ENCODE results near the gene CAPN5. TPM values are rescaled to one million over a fixed set of nuclear protein-coding genes. Genes with fewer than 3 reads are reported as not detected.

Gene CAPN5
- total RNA-seq, 1 experiment from 2014 or later, result 0.68 TPM

GRCh38 chr11:77073328-77074001, 6.7 kb downstream of the CAPN5 start:
- DNase-seq (ENCODE audit: low read depth), result peak; percentile 62
- in situ Hi-C loops (cut with HindIII; ENCODE audit: low pct_unique_long_range_greater_than_20kb, low sequenced_read_pairs), result no loop called here

- DNase-seq (ENCODE audit: low read depth), result no peak
- in situ Hi-C loops (cut with HindIII; ENCODE audit: low pct_unique_long_range_greater_than_20kb, low sequenced_read_pairs), result no loop called here
Measured at GRCh38 chr11:77074205-77074604, 7.4 kb downstream of the CAPN5 start.

GRCh38 chr11:77074626-77075221, 8.0 kb downstream of the CAPN5 start:
- in situ Hi-C loops (cut with HindIII; ENCODE audit: low pct_unique_long_range_greater_than_20kb, low sequenced_read_pairs), result no loop called here
- DNase-seq (ENCODE audit: low read depth), result no peak

- in situ Hi-C loops (cut with HindIII; ENCODE audit: low pct_unique_long_range_greater_than_20kb, low sequenced_read_pairs), result no loop called here
- DNase-seq (ENCODE audit: low read depth), result no peak
Measured at GRCh38 chr11:77075425-77075905, 8.7 kb downstream of the CAPN5 start.

GRCh38 chr11:77079666-77080065, 12.9 kb downstream of the CAPN5 start:
- in situ Hi-C loops (cut with HindIII; ENCODE audit: low pct_unique_long_range_greater_than_20kb, low sequenced_read_pairs), result no loop called here
- DNase-seq (ENCODE audit: low read depth), result no peak

GRCh38 chr11:77080643-77081210, 14.0 kb downstream of the CAPN5 start:
- in situ Hi-C loops (cut with HindIII; ENCODE audit: low pct_unique_long_range_greater_than_20kb, low sequenced_read_pairs), result no loop called here
- no peak for DNase-seq (ENCODE audit: low read depth)

GRCh38 chr11:77081381-77081851, 14.6 kb downstream of the CAPN5 start:
- in situ Hi-C loops (cut with HindIII; ENCODE audit: low pct_unique_long_range_greater_than_20kb, low sequenced_read_pairs), result no loop called here
- no peak for DNase-seq (ENCODE audit: low read depth)

- in situ Hi-C loops (cut with HindIII; ENCODE audit: low pct_unique_long_range_greater_than_20kb, low sequenced_read_pairs), result no loop called here
Measured at GRCh38 chr11:77081976-77082836, 15.4 kb downstream of the CAPN5 start.

GRCh38 chr11:77082838-77083565, 16.2 kb downstream of the CAPN5 start:
- in situ Hi-C loops (cut with HindIII; ENCODE audit: low pct_unique_long_range_greater_than_20kb, low sequenced_read_pairs), result no loop called here
- no peak for DNase-seq (ENCODE audit: low read depth)

More at GRCh38 chr11:77081976-77082836, 15.4 kb downstream of the CAPN5 start:
- no peak for DNase-seq (ENCODE audit: low read depth)

- in situ Hi-C loops (cut with HindIII; ENCODE audit: low pct_unique_long_range_greater_than_20kb, low sequenced_read_pairs), result no loop called here
- DNase-seq (ENCODE audit: low read depth), result no peak
Measured at GRCh38 chr11:77083566-77084245, 16.9 kb downstream of the CAPN5 start.

- DNase-seq (ENCODE audit: low read depth), result no peak
- in situ Hi-C loops (cut with HindIII; ENCODE audit: low pct_unique_long_range_greater_than_20kb, low sequenced_read_pairs), result no loop called here
Measured at GRCh38 chr11:77084581-77085191, 17.9 kb downstream of the CAPN5 start.

- DNase-seq (ENCODE audit: low read depth), result no peak
- in situ Hi-C loops (cut with HindIII; ENCODE audit: low pct_unique_long_range_greater_than_20kb, low sequenced_read_pairs), result no loop called here
Measured at GRCh38 chr11:77085652-77086051, 18.9 kb downstream of the CAPN5 start.

- in situ Hi-C loops (cut with HindIII; ENCODE audit: low pct_unique_long_range_greater_than_20kb, low sequenced_read_pairs), result no loop called here
- no peak for DNase-seq (ENCODE audit: low read depth)
Measured at GRCh38 chr11:77086521-77087472, 20.0 kb downstream of the CAPN5 start.

- in situ Hi-C loops (cut with HindIII; ENCODE audit: low pct_unique_long_range_greater_than_20kb, low sequenced_read_pairs), result no loop called here
- DNase-seq (ENCODE audit: low read depth), result no peak
Measured at GRCh38 chr11:77087723-77088225, 21.0 kb downstream of the CAPN5 start.

GRCh38 chr11:77088236-77089003, 21.6 kb downstream of the CAPN5 start:
- in situ Hi-C loops (cut with HindIII; ENCODE audit: low pct_unique_long_range_greater_than_20kb, low sequenced_read_pairs), result no loop called here
- DNase-seq (ENCODE audit: low read depth), result no peak

Measured in Caki2 (cell line).